Measurements from ENCODE around the gene METAP1D. TPM values are rescaled to one million over a fixed set of nuclear protein-coding genes. Genes with fewer than 3 reads are reported as not detected.
A peak's percentile ranks its signal among the peaks of the same experiment; 100 is the strongest.

METAP1D gene
- total and polyA plus RNA-seq, 2 donors from 2014 or later: 4.0 to 6.2 TPM

DNA sequence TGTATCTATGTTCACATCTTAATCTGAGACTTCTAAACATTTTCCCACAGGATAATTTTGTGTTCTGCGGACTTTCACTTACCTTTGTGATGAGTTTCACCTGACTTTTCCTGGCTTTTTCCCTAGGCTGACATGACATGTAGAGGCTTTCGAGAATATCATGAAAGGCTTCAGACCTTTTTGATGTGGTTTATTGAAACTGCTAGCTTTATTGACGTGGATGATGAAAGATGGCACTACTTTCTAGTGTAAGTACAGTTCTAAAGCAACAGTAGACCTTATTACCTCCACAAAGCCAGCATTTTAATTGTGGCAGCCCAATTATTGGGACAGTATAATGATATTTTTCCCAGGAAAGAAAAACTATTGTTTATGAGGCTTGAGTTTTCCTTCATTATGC, 34.1 kb upstream of the METAP1D start:
- no peak overlapping the region for H3K4me3 ChIP-seq (ENCODE audit: low read length in 3 of 3)

DNA sequence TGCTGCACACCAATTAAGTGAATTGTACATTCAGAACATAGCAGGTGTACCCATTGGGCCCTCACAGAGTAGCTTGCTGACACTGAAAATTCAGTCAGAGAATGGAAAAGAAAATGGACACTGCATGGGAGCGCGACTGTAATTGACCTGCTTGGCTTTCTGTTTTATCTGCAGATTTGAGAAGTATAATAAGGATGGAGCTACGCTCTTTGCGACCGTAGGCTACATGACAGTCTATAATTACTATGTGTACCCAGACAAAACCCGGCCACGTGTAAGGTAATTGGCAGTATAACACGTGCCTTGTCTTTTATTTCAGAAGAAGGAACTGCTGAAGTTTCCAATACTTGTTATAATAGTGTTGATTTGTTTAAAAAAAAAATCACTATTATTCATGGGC, 33.5 kb upstream of the METAP1D start:
- DNase-seq: no peak
- intact Hi-C loops (cut with DNase I): no loop called here

More for the DNA sequence above, 34.1 kb upstream of the METAP1D start:
- FAIRE-seq (no peak), DNase-seq (no peak)
- Histone ChIP-seq H3K4me1 (ENCODE audit: control insufficient read depth in 2 of 3, insufficient read depth in 2 of 3, low read depth in 1 of 3, low read length in 3 of 3) (no peaks in the 10 kb centered on the region), H3K9me3 (ENCODE audit: control insufficient read depth in 2 of 3, insufficient read depth in 1 of 3, low read length in 3 of 3) (no peaks in the 10 kb centered on the region), H3K27ac (ENCODE audit: low read depth in 2 of 2, low read length in 2 of 2) (no peak overlapping the region), H3K36me3 (ENCODE audit: control insufficient read depth in 2 of 3, insufficient read depth in 3 of 3, low read length in 3 of 3) (peaks cover 2 to 9% (median 7%) of the 10 kb centered on the region in 3 donors), H3K27me3 (ENCODE audit: control insufficient read depth, insufficient read depth, low read length) (no peaks in the 10 kb centered on the region), H3K9ac (ENCODE audit: low read length in 3 of 3) (no peak overlapping the region)
- TF ChIP-seq, protein P1, sequence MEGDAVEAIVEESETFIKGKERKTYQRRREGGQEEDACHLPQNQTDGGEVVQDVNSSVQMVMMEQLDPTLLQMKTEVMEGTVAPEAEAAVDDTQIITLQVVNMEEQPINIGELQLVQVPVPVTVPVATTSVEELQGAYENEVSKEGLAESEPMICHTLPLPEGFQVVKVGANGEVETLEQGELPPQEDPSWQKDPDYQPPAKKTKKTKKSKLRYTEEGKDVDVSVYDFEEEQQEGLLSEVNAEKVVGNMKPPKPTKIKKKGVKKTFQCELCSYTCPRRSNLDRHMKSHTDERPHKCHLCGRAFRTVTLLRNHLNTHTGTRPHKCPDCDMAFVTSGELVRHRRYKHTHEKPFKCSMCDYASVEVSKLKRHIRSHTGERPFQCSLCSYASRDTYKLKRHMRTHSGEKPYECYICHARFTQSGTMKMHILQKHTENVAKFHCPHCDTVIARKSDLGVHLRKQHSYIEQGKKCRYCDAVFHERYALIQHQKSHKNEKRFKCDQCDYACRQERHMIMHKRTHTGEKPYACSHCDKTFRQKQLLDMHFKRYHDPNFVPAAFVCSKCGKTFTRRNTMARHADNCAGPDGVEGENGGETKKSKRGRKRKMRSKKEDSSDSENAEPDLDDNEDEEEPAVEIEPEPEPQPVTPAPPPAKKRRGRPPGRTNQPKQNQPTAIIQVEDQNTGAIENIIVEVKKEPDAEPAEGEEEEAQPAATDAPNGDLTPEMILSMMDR (IDR thresholded peaks at IDR 0.05; ENCODE audit: borderline replicate concordance, extremely low read depth, insufficient read depth): no peak
- intact Hi-C loops (cut with DNase I): no loop called here

DNA sequence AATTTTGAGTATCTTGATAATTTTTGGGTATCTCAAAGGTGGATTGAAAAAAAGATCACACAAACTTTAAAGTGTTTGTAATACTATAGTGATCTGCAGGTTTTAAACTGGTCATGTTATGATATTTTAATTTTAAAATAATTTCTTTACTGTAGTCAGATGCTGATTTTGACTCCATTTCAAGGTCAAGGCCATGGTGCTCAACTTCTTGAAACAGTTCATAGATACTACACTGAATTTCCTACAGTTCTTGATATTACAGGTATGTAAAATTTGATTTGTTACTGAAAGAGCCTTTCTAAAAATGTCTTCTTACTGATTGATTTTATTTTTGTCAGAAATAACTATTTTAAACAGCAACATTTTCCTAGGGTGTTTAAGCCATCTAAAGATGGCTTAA, 33.1 kb upstream of the METAP1D start:
- H3K4me1 ChIP-seq (ENCODE audit: control insufficient read depth in 2 of 3, insufficient read depth in 2 of 3, low read depth in 1 of 3, low read length in 3 of 3): no peaks in the 10 kb centered on the region
- H3K9ac ChIP-seq (ENCODE audit: low read length in 3 of 3): no peak overlapping the region
- no peak for DNase-seq
- TF ChIP-seq, protein P1 (IDR thresholded peaks at IDR 0.05; ENCODE audit: borderline replicate concordance, extremely low read depth, insufficient read depth): no peak
- intact Hi-C loops (cut with DNase I): no loop called here
- no peak overlapping the region for H3K4me3 ChIP-seq (ENCODE audit: low read length in 3 of 3)
- H3K27me3 ChIP-seq (ENCODE audit: control insufficient read depth, insufficient read depth, low read length): no peaks in the 10 kb centered on the region
- H3K9me3 ChIP-seq (ENCODE audit: control insufficient read depth in 2 of 3, insufficient read depth in 1 of 3, low read length in 3 of 3): no peaks in the 10 kb centered on the region
- H3K27ac ChIP-seq (ENCODE audit: low read depth in 2 of 2, low read length in 2 of 2): no peak overlapping the region
- H3K36me3 ChIP-seq (ENCODE audit: control insufficient read depth in 2 of 3, insufficient read depth in 3 of 3, low read length in 3 of 3): peaks cover 2 to 9% (median 7%) of the 10 kb centered on the region in 3 donors
- FAIRE-seq: peak; percentile 17

More for the DNA sequence above, 33.5 kb upstream of the METAP1D start:
- Histone ChIP-seq H3K27ac (ENCODE audit: low read depth in 2 of 2, low read length in 2 of 2) (no peak overlapping the region), H3K9me3 (ENCODE audit: control insufficient read depth in 2 of 3, insufficient read depth in 1 of 3, low read length in 3 of 3) (no peaks in the 10 kb centered on the region), H3K4me3 (ENCODE audit: low read length in 3 of 3) (no peak overlapping the region), H3K4me1 (ENCODE audit: control insufficient read depth in 2 of 3, insufficient read depth in 2 of 3, low read depth in 1 of 3, low read length in 3 of 3) (no peaks in the 10 kb centered on the region), H3K9ac (ENCODE audit: low read length in 3 of 3) (no peak overlapping the region), H3K36me3 (ENCODE audit: control insufficient read depth in 2 of 3, insufficient read depth in 3 of 3, low read length in 3 of 3) (peaks cover 2 to 9% (median 7%) of the 10 kb centered on the region in 3 donors), H3K27me3 (ENCODE audit: control insufficient read depth, insufficient read depth, low read length) (no peaks in the 10 kb centered on the region)
- FAIRE-seq: no peak
- TF ChIP-seq, protein P1 (IDR thresholded peaks at IDR 0.05; ENCODE audit: borderline replicate concordance, extremely low read depth, insufficient read depth): no peak

DNA sequence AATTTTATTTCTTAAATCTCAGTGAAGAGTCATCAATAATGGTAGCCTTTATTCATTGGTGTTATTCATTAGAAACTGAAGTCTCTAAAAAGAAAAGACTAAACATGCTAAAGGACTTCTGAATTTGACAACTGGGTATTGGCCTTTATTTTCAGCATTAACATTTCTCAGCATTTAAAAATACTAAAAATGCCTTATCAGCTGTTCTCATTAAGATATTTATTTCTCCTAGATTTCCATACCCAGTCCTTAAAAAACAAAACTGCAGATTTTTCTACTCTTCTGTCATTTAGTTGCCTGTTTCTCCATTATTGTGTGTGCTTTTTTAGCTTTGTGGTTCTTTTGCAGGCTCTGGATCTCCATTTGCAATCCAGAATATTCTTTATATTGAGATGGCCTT, 31.2 kb upstream of the METAP1D start:
- H3K9ac ChIP-seq (ENCODE audit: low read length in 3 of 3): no peak overlapping the region
- no peak overlapping the region for H3K4me3 ChIP-seq (ENCODE audit: low read length in 3 of 3)
- H3K9me3 ChIP-seq (ENCODE audit: control insufficient read depth in 2 of 3, insufficient read depth in 1 of 3, low read length in 3 of 3): no peaks in the 10 kb centered on the region
- no peaks in the 10 kb centered on the region for H3K4me1 ChIP-seq (ENCODE audit: control insufficient read depth in 2 of 3, insufficient read depth in 2 of 3, low read depth in 1 of 3, low read length in 3 of 3)
- DNase-seq: no peak
- H3K36me3 ChIP-seq (ENCODE audit: control insufficient read depth in 2 of 3, insufficient read depth in 3 of 3, low read length in 3 of 3): peaks cover 2 to 9% (median 7%) of the 10 kb centered on the region in 3 donors
- TF ChIP-seq, protein P1 (IDR thresholded peaks at IDR 0.05; ENCODE audit: borderline replicate concordance, extremely low read depth, insufficient read depth): no peak
- H3K27me3 ChIP-seq (ENCODE audit: control insufficient read depth, insufficient read depth, low read length): no peaks in the 10 kb centered on the region
- intact Hi-C loops (cut with DNase I): no loop called here
- H3K27ac ChIP-seq (ENCODE audit: low read depth in 2 of 2, low read length in 2 of 2): no peak overlapping the region
- FAIRE-seq: no peak
